Measurements from ENCODE around the gene FMNL1.

The FMNL1 gene

GRCh38 chr17:45284176-45285140 lies 62.8 kb downstream of the FMNL1 start:
- DNase-seq = no peak

DNA sequence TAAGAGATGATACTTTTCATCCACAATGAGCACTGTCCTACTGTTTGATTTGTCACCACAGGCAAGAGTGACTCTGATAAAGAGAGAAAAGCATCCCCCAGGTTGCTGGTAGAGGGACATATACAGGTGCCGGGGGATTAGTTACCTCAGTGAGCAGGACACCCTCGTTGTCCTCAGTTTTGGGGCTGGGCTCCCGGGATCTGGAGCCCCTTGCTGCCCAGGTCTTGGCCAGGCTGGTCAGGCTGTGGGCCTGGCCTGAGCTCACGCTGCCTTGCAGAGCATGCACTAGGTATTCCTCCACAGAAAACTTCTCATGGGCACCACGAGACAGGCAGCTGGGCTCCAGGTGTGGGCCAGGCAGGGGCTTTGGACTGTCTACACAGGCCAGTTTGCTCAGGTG lies 64.6 kb downstream of the FMNL1 start:
- no peak for DNase-seq

DNA sequence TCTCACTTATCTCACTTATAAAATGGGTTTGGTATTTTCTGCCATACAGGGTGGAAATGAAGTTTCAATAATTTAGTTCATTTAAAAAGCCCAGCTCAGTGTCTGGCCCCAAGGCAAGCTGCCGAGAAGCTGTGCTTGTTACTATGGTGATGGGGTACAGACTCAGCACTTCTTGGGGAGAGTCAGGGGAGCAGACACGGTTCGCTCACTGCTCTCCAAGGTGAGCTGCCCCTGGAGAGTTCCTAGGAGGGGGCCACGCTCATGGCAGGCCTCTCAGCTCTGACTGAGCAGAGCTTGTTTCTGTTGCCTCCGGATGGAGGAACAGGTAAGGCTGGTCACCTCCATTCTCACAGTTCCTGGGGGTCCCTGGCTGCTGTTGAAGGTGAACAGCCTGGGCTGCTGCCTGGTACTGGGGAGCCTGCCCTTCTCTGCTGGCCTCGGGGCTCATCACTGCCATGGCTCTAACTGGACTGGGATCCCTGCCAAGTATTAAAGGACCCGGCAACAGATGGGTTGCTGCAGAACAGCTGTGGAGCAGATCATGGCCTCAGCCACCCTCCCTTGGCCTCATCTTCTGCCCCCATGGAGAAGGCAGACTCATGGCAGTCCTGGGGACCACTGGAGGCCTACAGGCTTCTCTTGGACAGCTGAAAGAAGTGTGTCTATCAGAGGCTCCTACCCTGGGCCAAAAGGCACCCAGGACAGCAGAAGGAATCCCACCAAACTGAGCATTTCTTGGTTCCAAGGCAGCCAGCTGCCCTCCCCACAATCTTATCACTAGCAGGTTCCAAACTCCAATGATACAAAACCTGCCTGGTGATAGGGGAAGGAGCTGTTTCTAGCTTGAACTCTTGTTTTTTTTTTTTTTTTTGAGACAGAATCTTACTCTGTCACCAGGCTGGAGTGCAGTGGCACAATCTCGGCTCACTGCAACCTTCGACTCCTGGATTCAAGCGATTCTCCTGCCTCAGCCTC lies 66.1 kb downstream of the FMNL1 start:
- DNase-seq = no peak

DNA sequence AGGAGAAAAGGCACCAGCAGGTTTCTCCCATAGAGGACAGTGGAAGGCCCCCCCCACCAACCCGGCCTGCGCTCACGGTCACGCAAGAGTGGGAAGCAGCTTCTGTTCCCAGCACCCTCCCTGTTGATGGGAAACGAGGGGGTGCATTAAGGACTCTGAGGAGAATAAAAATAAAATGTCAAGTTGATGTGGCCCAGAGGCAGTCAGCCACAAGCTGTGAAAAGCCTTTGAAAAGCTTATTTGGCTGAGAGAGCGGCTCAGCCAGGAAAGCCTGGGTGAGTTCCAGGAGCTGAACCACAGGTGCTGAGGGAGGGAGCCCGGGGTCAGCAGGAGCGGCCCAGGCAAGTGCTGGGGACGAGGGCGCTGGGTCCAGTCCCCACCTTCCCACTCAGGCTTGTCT lies 67.1 kb downstream of the FMNL1 start:
- no peak for DNase-seq

- DNase-seq = no peak
These were observed 67.9 kb downstream of the FMNL1 start for GRCh38 chr17:45289301-45290268.

- no peak for DNase-seq
These were observed 68.6 kb downstream of the FMNL1 start for GRCh38 chr17:45290269-45290765.

GRCh38 chr17:45291171-45291805 lies 69.6 kb downstream of the FMNL1 start:
- DNase-seq = no peak

DNA sequence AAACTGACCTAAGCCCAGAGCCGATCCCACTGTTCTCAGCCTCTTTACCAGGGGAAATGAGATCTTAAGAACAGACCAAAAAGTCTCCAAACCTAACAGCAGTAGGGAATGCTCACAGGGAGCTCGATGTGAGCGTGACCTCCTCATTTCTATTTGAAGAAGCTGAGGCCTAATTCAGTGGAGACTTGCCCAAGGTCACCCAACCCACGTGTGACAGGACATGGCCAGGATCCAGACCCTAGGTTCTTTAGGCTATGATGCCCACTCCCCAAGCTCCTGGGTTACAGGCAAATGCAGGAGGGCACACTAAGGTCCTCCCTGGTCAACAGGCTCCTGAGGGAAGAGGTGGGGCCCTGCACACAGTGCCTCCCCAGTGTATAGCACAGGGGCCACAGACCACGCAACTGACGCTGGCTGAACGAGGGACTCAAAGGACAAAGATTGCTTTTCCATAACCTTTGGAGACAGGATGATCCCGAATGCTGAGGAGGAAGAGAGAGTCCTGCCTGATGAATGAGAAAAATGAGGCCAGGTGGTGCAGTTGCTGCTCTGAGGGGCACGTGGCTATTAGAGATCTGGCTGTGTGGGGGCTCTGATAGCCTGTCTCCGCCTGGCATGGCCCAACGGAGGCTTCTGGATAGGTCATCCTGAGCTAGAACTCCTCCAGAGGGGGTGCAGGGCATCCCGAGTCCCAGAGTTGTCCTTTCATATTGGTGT lies 71.2 kb downstream of the FMNL1 start:
- no peak for DNase-seq

- no peak for DNase-seq
These were observed 71.9 kb downstream of the FMNL1 start for GRCh38 chr17:45293413-45294211.

DNA sequence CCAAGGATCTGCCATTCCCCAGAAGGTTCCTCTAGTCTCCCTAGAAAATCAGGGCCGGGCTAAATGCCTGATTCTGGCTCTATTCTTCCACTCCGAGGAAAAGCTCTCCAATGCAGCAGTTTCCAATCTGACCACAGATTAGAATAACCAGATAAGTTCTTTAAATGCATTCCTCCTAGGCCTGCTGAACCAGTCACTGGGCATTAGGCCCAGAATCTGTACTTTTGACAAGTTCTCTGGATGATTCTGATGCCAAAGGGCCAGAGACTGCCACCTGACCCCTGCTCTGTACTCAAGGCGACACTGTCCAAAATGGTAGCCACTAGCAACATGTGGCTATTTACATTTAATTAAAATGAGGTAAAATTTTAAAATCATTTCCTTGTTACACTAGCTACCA lies 72.8 kb downstream of the FMNL1 start:
- no peak for DNase-seq

GRCh38 chr17:45296003-45296832 lies 74.5 kb downstream of the FMNL1 start:
- no peak for DNase-seq

DNA sequence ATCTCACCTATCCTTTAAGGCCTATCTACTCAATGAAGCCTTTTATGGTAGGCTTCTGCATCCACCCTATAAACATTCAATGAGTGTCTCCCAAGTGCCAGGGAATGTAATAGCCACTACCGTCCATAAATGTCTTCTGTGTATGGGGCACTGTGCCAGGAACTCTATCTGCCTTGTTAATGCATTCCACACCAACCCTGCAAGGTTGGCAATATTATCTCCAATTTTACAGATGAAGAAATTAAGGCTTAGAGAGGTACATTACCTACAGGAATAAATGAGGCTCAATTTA lies 75.1 kb downstream of the FMNL1 start:
- no peak for DNase-seq

All from NCI-H1930 (cell line).